ENCODE results near the gene ETF1. TPM values are rescaled to one million over a fixed set of nuclear protein-coding genes. Genes with fewer than 3 reads are reported as not detected.

The ETF1 gene
- total and polyA plus RNA-seq, 9 of the 15 experiments (the other 6 are each of a cell fraction or from before 2014, with no cell fraction given): 53.7 to 209 (median 164) TPM

GRCh38 chr5:138542180-138542955, 668 bp downstream of the ETF1 start (continued):
- TF ChIP-seq NCOA6 (IDR thresholded peaks at IDR 0.05) (no peak), THRA (IDR thresholded peaks at IDR 0.05) (no peak), LEF1 (IDR thresholded peaks at IDR 0.05) (no peak), EGR1 (conservative IDR thresholded peaks at IDR 0.05) (peak; percentile 82), KDM1A (IDR thresholded peaks at IDR 0.05) (no peak), XRCC5 (IDR thresholded peaks at IDR 0.05; ENCODE audit: low read depth, low read length) (0 out of 2 replicates have a peak, but pooled peaks have one; percentile 32), FOXP1 (CRISPR knock-in tag; IDR thresholded peaks at IDR 0.05) (peak; percentile 67; the same call in 1 of the 2 replicates), ZNF23 (CRISPR knock-in tag; IDR thresholded peaks at IDR 0.05) (no peak), CHD1 (IDR thresholded peaks at IDR 0.05; ENCODE audit: low read length) (peak; percentile 70), PML (IDR thresholded peaks at IDR 0.05; ENCODE audit: low read length) (peak; percentile 2; the same call in 1 of the 2 replicates), HMGXB4 (CRISPR knock-in tag; IDR thresholded peaks at IDR 0.05) (peak; percentile 71; the same call in 1 of the 2 replicates), BHLHE40 (IDR thresholded peaks at IDR 0.05; ENCODE audit: low read length) (no peak), CBFA2T3 (IDR thresholded peaks at IDR 0.05) (no peak), ZBTB43 (CRISPR knock-in tag; IDR thresholded peaks at IDR 0.05) (peak; percentile 53; the same call in 1 of the 2 replicates)
